Amygdala (tissue), 56 donors: ENCODE results near the gene SLC8B1.

Source experiments
- DNase-seq, 56 donors: peaks; one replicate each; lab custom pipeline; 2025; lab: John Stamatoyannopoulos, UW

Gene SLC8B1

GRCh38 chr12:113251404-113252070 is 83.4 kb downstream of the SLC8B1 start:
- no peak for DNase-seq

- no peak for DNase-seq
Observed at GRCh38 chr12:113250045-113250444, 84.9 kb downstream of the SLC8B1 start.

GRCh38 chr12:113249546-113249945 is 85.4 kb downstream of the SLC8B1 start:
- no peak for DNase-seq

GRCh38 chr12:113248842-113249435 is 86.0 kb downstream of the SLC8B1 start:
- no peak for DNase-seq
